HG02938 (cell line): ENCODE data around the gene OR5A1.

Source experiments
- ATAC-seq: cut with Tn5 transposase; IDR thresholded peaks from one replicate; pipeline ENCODE4 v1.9.1; 2021; ENCODE audit warnings: mild to moderate bottlenecking, moderate library complexity; ENCODE audit not compliant: unreplicated experiment

Gene OR5A1

GRCh38 chr11:59475176-59475575, 38.9 kb downstream of the OR5A1 start:
- ATAC-seq = no peak

GRCh38 chr11:59479906-59480305, 43.6 kb downstream of the OR5A1 start:
- no peak for ATAC-seq

GRCh38 chr11:59480359-59480758, 44.1 kb downstream of the OR5A1 start:
- ATAC-seq = no peak
